Breast epithelium (tissue), 3 donors: ENCODE data around the gene SLC9A3.

ENCODE experiments used
- CTCF ChIP-seq, 3 donors: fragments of 450-650 bp; IDR thresholded peaks; one replicate each; pipeline ENCODE4 v1.5.1; 2016 to 2017; ENCODE audit warnings: antibody characterized with exemption in 3 of 3, mild to moderate bottlenecking in 3 of 3, moderate library complexity in 3 of 3
- POLR2AphosphoS5 ChIP-seq, 3 donors: sonication (generic); formaldehyde crosslinking; IDR thresholded peaks; one replicate each; pipeline ENCODE4 v1.6.1; 2017; ENCODE audit warnings: antibody characterized with exemption in 3 of 3

- no peak for TF ChIP-seq CTCF (IDR thresholded peaks at IDR 0.05)
- TF ChIP-seq POLR2AphosphoS5 (IDR thresholded peaks at IDR 0.05) = no peak
Observed at GRCh38 chr5:438481-438981, 85.7 kb downstream of the SLC9A3 start.
